Keratinocyte (primary cell): ENCODE data around the gene DMD. TPM values are rescaled to one million over a fixed set of nuclear protein-coding genes. Genes with fewer than 3 reads are reported as not detected.
"Not testable (repeated sequence)": the region's sequence is repeated elsewhere in the genome, so short reads cannot be mapped to it uniquely, and the experiment has no call there.

Experiments used
- DNase-seq: peaks from one replicate; pipeline ENCODE4 v3.0.0-alpha.2; 2011; ENCODE audit warnings: low read depth, missing footprints, low spot score
- FAIRE-seq: peaks from 2 replicates; lab custom pipeline; 2011; peaks lifted over from hg19 to GRCh38; lab: Jason Lieb, UNC
- H2AFZ ChIP-seq: 2 replicates; pipeline ENCODE4 v1.6.0; 2012; ENCODE audit warnings: low read length, control low read depth, inconsistent platforms; ENCODE audit not compliant: control insufficient read depth
- H3K27ac ChIP-seq: 2 replicates; pipeline ENCODE4 v1.5.1; 2011; ENCODE audit warnings: low read length; ENCODE audit not compliant: control insufficient read depth, insufficient read depth
- H3K27me3 ChIP-seq: 3 replicates; pipeline ENCODE4 v1.6.0; 2011; ENCODE audit warnings: low read length; ENCODE audit not compliant: control insufficient read depth, insufficient read depth; ENCODE audit errors: extremely low read depth
- H3K36me3 ChIP-seq, 2 experiments: 2 replicates in 1 of 2; 3 replicates in 1 of 2; pipeline ENCODE4 v1.5.1; 2011; ENCODE audit warnings: low read length in 2 of 2, mild to moderate bottlenecking in 1 of 2; ENCODE audit not compliant: control insufficient read depth in 2 of 2, insufficient read depth in 2 of 2; ENCODE audit errors: extremely low read depth in 1 of 2
- H3K4me1 ChIP-seq: 3 replicates; pipeline ENCODE4 v1.5.1; 2011; ENCODE audit warnings: low read length; ENCODE audit not compliant: control insufficient read depth, insufficient read depth; ENCODE audit errors: extremely low read depth
- H3K4me2 ChIP-seq: 3 replicates; pipeline ENCODE4 v1.6.0; 2011; ENCODE audit warnings: low read depth, low read length; ENCODE audit not compliant: control insufficient read depth, insufficient read depth; ENCODE audit errors: extremely low read depth
- H3K4me3 ChIP-seq, 3 experiments: fragments of 200-600 bp in 1 of 3; sonication (generic) in 1 of 3; 2 replicates in 2 of 3; 3 replicates in 1 of 3; pipeline ENCODE4 v1.5.1; 2011 to 2016; ENCODE audit warnings: low read length in 3 of 3, mild to moderate bottlenecking in 3 of 3, control low read depth in 2 of 3, inconsistent platforms in 1 of 3, low read depth in 1 of 3, mixed read lengths in 1 of 3, mixed run types in 1 of 3, moderate library complexity in 1 of 3; ENCODE audit not compliant: control insufficient read depth in 2 of 3, insufficient read depth in 2 of 3; ENCODE audit errors: extremely low read depth in 1 of 3
- H3K79me2 ChIP-seq: 2 replicates; pipeline ENCODE4 v1.6.0; 2012; ENCODE audit warnings: low read length; ENCODE audit not compliant: control insufficient read depth, insufficient read depth
- H3K9ac ChIP-seq: 3 replicates; pipeline ENCODE4 v1.6.0; 2011; ENCODE audit warnings: low read length; ENCODE audit not compliant: control insufficient read depth, insufficient read depth; ENCODE audit errors: extremely low read depth
- H3K9me1 ChIP-seq: 3 replicates; pipeline ENCODE4 v1.6.0; 2011; ENCODE audit warnings: low read length; ENCODE audit not compliant: control insufficient read depth, insufficient read depth; ENCODE audit errors: extremely low read depth
- H3K9me3 ChIP-seq: 2 replicates; pipeline ENCODE4 v1.5.1; 2012; ENCODE audit warnings: low read depth, low read length; ENCODE audit not compliant: control insufficient read depth
- H4K20me1 ChIP-seq: 3 replicates; pipeline ENCODE4 v1.6.0; 2011; ENCODE audit warnings: low read length; ENCODE audit not compliant: control insufficient read depth, insufficient read depth; ENCODE audit errors: extremely low read depth
- CTCF ChIP-seq, 3 experiments: IDR thresholded peaks in 1 of 3; conservative IDR thresholded peaks in 1 of 3; optimal IDR thresholded peaks in 1 of 3; 2 replicates in 2 of 3; 3 replicates in 1 of 3; pipeline versions ENCODE3 to v1.5.1; 2011; ENCODE audit warnings: low read length in 3 of 3, mild to moderate bottlenecking in 3 of 3, moderate library complexity in 2 of 3, control low read depth in 1 of 3, inconsistent platforms in 1 of 3; ENCODE audit not compliant: insufficient read depth in 2 of 3; ENCODE audit errors: extremely low read depth in 1 of 3
- EZH2 ChIP-seq: IDR thresholded peaks from one replicate; pipeline ENCODE4 v1.6.1; 2012; ENCODE audit warnings: inconsistent platforms, mild to moderate bottlenecking, low read length, moderate library complexity
- dilution Hi-C: fragments of 300-500 bp; cut with MboI; formaldehyde crosslinking; loops from one replicate; pipeline ENCODE4 v1.7.0; 2020; ENCODE audit warnings: low sequenced_read_pairs; ENCODE audit not compliant: extremely low pct_ligation_motif_present
- polyA plus RNA-seq, 5 experiments: library from polyadenylated mRNA; depleted of rRNA in 3 of 5; stranded (reverse) in 3 of 5; stranded (forward) in 1 of 5; unstranded in 1 of 5; fragments of >200 nt; gene quantifications; 1 replicate in 1 of 5; 2 replicates in 3 of 5; 3 replicates in 1 of 5; pipeline versions ENCODE4 v1.2.1 to v1.2.3, GENCODE V29; 2011 to 2012; ENCODE audit warnings: missing spikeins in 2 of 5, low read depth in 1 of 5, low replicate concordance in 1 of 5

The DMD gene
- polyA plus RNA-seq, 1 donor (not counting 4 experiments of a cell fraction or from before 2014, with no cell fraction given): 8.9 TPM

- Histone ChIP-seq H3K27me3 (no peaks in the 10 kb centered on the region), H3K79me2 (no peaks in the 10 kb centered on the region), H3K4me2 (no peak overlapping the region), H4K20me1 (no peaks in the 10 kb centered on the region), H3K9ac (no peak overlapping the region), H3K9me1 (no peaks in the 10 kb centered on the region), H3K4me1 (no peaks in the 10 kb centered on the region), H3K4me3 (no peak overlapping the region), H3K36me3 (no peaks in the 10 kb centered on the region), H3K27ac (no peak overlapping the region), H3K9me3 (no peaks in the 10 kb centered on the region), H2AFZ (no peak overlapping the region)
- no peak for FAIRE-seq
- dilution Hi-C loops: no loop called here
- DNase-seq: no peak
- TF ChIP-seq CTCF (optimal IDR thresholded peaks at IDR 0.05 in 1 of 3, IDR thresholded peaks at IDR 0.05 in 1 of 3, conservative IDR thresholded peaks at IDR 0.05 in 1 of 3; ENCODE audit: extremely low read depth in 1 of 3, insufficient read depth in 2 of 3, low read length in 3 of 3): no peak
- no peak for TF ChIP-seq EZH2
These were observed 1730.7 kb downstream of the DMD start for GRCh38 chrX:31480696-31481095.

- no peaks in the 10 kb centered on the region for H3K4me1 ChIP-seq
- H3K4me3 ChIP-seq: no peak overlapping the region
- H3K9me1 ChIP-seq: no peaks in the 10 kb centered on the region
- no peak overlapping the region for H3K9ac ChIP-seq
- no peaks in the 10 kb centered on the region for H4K20me1 ChIP-seq
- H2AFZ ChIP-seq: no peak overlapping the region
- no peaks in the 10 kb centered on the region for H3K9me3 ChIP-seq
- FAIRE-seq: no peak
- dilution Hi-C loops: no loop called here
- no peak for TF ChIP-seq EZH2
- TF ChIP-seq CTCF (optimal IDR thresholded peaks at IDR 0.05 in 1 of 3, IDR thresholded peaks at IDR 0.05 in 1 of 3, conservative IDR thresholded peaks at IDR 0.05 in 1 of 3; ENCODE audit: extremely low read depth in 1 of 3, insufficient read depth in 2 of 3, low read length in 3 of 3): no peak
- no peaks in the 10 kb centered on the region for H3K79me2 ChIP-seq
- no peaks in the 10 kb centered on the region for H3K27me3 ChIP-seq
- H3K4me2 ChIP-seq: no peak overlapping the region
- no peak overlapping the region for H3K27ac ChIP-seq
- DNase-seq: no peak
- H3K36me3 ChIP-seq: no peaks in the 10 kb centered on the region
These were observed 1740.1 kb downstream of the DMD start for GRCh38 chrX:31471229-31471628.

- H3K36me3 ChIP-seq, H3K27me3 ChIP-seq, H3K9me1 ChIP-seq, H3K9me3 ChIP-seq, H3K4me2 ChIP-seq, H3K9ac ChIP-seq, H3K4me3 ChIP-seq, H2AFZ ChIP-seq, FAIRE-seq, H3K79me2 ChIP-seq, H3K4me1 ChIP-seq, DNase-seq, dilution Hi-C loops, H3K27ac ChIP-seq, H4K20me1 ChIP-seq: not testable (repeated sequence)
These were observed 1740.6 kb downstream of the DMD start for GRCh38 chrX:31470753-31471152.
